Neural crest cell (in vitro differentiated cells): Measurements from ENCODE around the gene TCL1B. TPM values are rescaled to one million over a fixed set of nuclear protein-coding genes. Genes with fewer than 3 reads are reported as not detected.

Experiments
- DNase-seq: peaks from one replicate; pipeline ENCODE4 v3.0.0; 2021; ENCODE audit warnings: low read depth, mixed read lengths, low spot score
- H3K27ac Mint-ChIP-seq: one replicate; pipeline ENCODE4 v1.8.0; 2021; ENCODE audit warnings: mild to moderate bottlenecking, mixed read lengths; ENCODE audit not compliant: unreplicated experiment
- H3K27me3 Mint-ChIP-seq: 2 replicates; pipeline ENCODE4 v1.8.0; 2021; ENCODE audit warnings: low read depth, mild to moderate bottlenecking, mixed read lengths
- H3K36me3 Mint-ChIP-seq: 2 replicates; pipeline ENCODE4 v1.8.0; 2021; ENCODE audit warnings: low read depth, mild to moderate bottlenecking, mixed read lengths
- H3K4me1 Mint-ChIP-seq: 2 replicates; pipeline ENCODE4 v1.8.0; 2021; ENCODE audit warnings: mixed read lengths
- H3K4me3 Mint-ChIP-seq: one replicate; pipeline ENCODE4 v1.8.0; 2021; ENCODE audit warnings: mild to moderate bottlenecking, mixed read lengths
- H3K9me3 Mint-ChIP-seq: 2 replicates; pipeline ENCODE4 v1.8.0; 2021; ENCODE audit warnings: mixed read lengths
- total RNA-seq: library from RNA; stranded (reverse); gene quantifications from 2 replicates; pipeline ENCODE4 v1.2.1, GENCODE V29; 2021
- TF ChIP-seq, protein P1 (sequence below): fragments of 200-600 bp; sonication (generic); conservative IDR thresholded peaks from 2 replicates; pipeline ENCODE4 v1.5.0; 2021; ENCODE audit warnings: antibody characterized with exemption, mild to moderate bottlenecking

Gene TCL1B
- total RNA-seq, 1 donor from 2014 or later: not detected

GRCh38 chr14:95668235-95668772 is 17.9 kb upstream of the TCL1B start:
- Mint-ChIP-seq H3K4me3 (no peak overlapping the region), H3K36me3 (no peaks in the 10 kb centered on the region), H3K4me1 (peaks cover 28% of the 10 kb centered on the region), H3K27me3 (no peaks in the 10 kb centered on the region), H3K27ac (peak overlapping the region; percentile 69), H3K9me3 (no peaks in the 10 kb centered on the region)
- TF ChIP-seq, protein P1, sequence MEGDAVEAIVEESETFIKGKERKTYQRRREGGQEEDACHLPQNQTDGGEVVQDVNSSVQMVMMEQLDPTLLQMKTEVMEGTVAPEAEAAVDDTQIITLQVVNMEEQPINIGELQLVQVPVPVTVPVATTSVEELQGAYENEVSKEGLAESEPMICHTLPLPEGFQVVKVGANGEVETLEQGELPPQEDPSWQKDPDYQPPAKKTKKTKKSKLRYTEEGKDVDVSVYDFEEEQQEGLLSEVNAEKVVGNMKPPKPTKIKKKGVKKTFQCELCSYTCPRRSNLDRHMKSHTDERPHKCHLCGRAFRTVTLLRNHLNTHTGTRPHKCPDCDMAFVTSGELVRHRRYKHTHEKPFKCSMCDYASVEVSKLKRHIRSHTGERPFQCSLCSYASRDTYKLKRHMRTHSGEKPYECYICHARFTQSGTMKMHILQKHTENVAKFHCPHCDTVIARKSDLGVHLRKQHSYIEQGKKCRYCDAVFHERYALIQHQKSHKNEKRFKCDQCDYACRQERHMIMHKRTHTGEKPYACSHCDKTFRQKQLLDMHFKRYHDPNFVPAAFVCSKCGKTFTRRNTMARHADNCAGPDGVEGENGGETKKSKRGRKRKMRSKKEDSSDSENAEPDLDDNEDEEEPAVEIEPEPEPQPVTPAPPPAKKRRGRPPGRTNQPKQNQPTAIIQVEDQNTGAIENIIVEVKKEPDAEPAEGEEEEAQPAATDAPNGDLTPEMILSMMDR: no peak
- DNase-seq: no peak

DNA sequence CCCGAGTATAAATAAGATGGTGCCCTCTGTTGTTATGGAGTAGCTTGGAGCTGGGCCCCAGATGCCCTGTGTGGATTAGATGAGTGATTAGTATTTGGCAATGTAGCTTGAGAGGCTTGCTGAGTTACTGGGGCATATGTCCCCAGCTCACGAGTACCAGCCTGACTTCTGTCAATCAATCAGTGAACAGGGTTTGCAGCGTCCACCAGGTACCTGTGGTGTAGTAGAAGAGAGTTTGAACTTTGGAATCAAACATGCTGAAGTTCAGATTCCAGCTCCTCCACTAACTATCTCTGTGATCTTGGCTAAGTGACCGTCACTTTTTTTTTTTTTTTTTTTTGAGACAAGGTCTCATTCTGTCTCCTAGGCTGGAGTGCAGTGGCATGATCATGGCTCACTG is 11.6 kb upstream of the TCL1B start:
- Mint-ChIP-seq H3K9me3 (peaks cover 4% of the 10 kb centered on the region), H3K4me1 (peaks cover 10% of the 10 kb centered on the region), H3K27ac (no peak overlapping the region), H3K27me3 (peaks cover 3% of the 10 kb centered on the region), H3K4me3 (no peak overlapping the region), H3K36me3 (peaks cover 2% of the 10 kb centered on the region)
- TF ChIP-seq, protein P1: no peak
- no peak for DNase-seq

- Mint-ChIP-seq H3K27me3 (peaks cover 3% of the 10 kb centered on the region), H3K4me1 (peaks cover 13% of the 10 kb centered on the region), H3K27ac (no peak overlapping the region), H3K4me3 (no peak overlapping the region), H3K36me3 (peaks cover 2% of the 10 kb centered on the region), H3K9me3 (peaks cover 4% of the 10 kb centered on the region)
- no peak for DNase-seq
- TF ChIP-seq, protein P1: no peak
Observed at GRCh38 chr14:95675486-95675885, 10.7 kb upstream of the TCL1B start.

DNA sequence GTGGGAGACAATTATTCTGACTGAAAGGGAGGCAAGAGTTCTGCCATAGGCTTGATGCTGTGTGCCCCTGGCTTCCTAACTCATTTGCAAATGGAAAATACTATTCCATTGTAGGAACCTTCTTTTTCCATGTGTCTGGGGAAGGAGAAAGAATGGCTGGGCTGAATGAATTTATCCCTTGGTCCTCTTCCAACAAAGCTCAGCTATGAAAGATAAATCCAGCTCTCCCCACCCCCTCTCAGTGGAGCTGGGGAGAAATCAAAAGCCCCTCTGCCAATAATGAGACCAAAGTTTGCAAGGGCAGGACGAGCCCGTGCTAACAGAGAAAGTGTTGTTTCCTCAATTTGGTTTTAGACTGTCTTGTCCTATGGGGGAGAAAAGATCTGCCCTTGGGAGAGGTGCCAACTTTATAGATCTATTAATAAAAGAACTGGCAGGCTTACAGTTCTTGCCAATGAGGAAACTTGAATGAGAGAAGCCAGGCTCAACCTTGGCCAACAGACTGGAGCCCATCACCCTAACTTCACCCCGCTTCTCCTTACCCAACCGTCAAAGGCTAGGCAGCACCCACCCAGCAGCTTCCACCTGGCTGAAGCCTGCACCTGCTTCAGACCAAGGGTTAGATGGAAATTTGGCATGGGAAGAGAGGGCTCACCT is 8.9 kb upstream of the TCL1B start:
- TF ChIP-seq, protein P1: no peak
- Mint-ChIP-seq H3K4me1 (peaks cover 13% of the 10 kb centered on the region), H3K36me3 (peaks cover 2% of the 10 kb centered on the region), H3K27ac (no peak overlapping the region), H3K4me3 (no peak overlapping the region), H3K27me3 (peaks cover 8% of the 10 kb centered on the region), H3K9me3 (peaks cover 4% of the 10 kb centered on the region)
- DNase-seq: no peak

- Mint-ChIP-seq H3K27ac (no peak overlapping the region), H3K4me1 (peaks cover 13% of the 10 kb centered on the region), H3K36me3 (peaks cover 2% of the 10 kb centered on the region), H3K27me3 (peaks cover 14% of the 10 kb centered on the region), H3K9me3 (peaks cover 4% of the 10 kb centered on the region), H3K4me3 (no peak overlapping the region)
- TF ChIP-seq, protein P1: no peak
- DNase-seq: no peak
Observed at GRCh38 chr14:95679148-95679815, 6.9 kb upstream of the TCL1B start.
